Erythroblast (primary cell): ENCODE results near the gene BSN.

Experiments used
- DNase-seq, 2 experiments: peaks; one replicate each; lab custom pipeline; 2025; lab: John Stamatoyannopoulos, UW
- GATA1 ChIP-seq: IDR thresholded peaks from 2 replicates; pipeline ENCODE4 v1.6.1; 2011; ENCODE audit warnings: low read depth, mild to moderate bottlenecking, control low read depth, low read length, moderate library complexity
- POLR2A ChIP-seq: IDR thresholded peaks from 2 replicates; pipeline ENCODE4 v1.6.1; 2011; ENCODE audit warnings: mild to moderate bottlenecking, low read length

Gene BSN

GRCh38 chr3:49653621-49654020 is 99.3 kb downstream of the BSN start:
- DNase-seq = no peak
- no peak for TF ChIP-seq POLR2A
- TF ChIP-seq GATA1 = no peak

- no peak for TF ChIP-seq GATA1
- no peak for TF ChIP-seq POLR2A
- DNase-seq = no peak
Measured at GRCh38 chr3:49654176-49654825, 100.0 kb downstream of the BSN start.

- no peak for DNase-seq
- no peak for TF ChIP-seq POLR2A
Measured at GRCh38 chr3:49654955-49655556, 100.8 kb downstream of the BSN start.

- TF ChIP-seq POLR2A (no peak), GATA1 (no peak)
- no peak for DNase-seq
Measured at GRCh38 chr3:49655731-49656285, 101.5 kb downstream of the BSN start.

GRCh38 chr3:49656541-49657112 is 102.3 kb downstream of the BSN start:
- DNase-seq = no peak
- TF ChIP-seq GATA1 (no peak), POLR2A (no peak)

- no peak for TF ChIP-seq POLR2A
- TF ChIP-seq GATA1 = no peak
- DNase-seq = no peak
Measured at GRCh38 chr3:49657208-49657915, 103.1 kb downstream of the BSN start.

- TF ChIP-seq GATA1 = no peak
- TF ChIP-seq POLR2A = no peak
- DNase-seq = no peak
Measured at GRCh38 chr3:49658711-49659110, 104.4 kb downstream of the BSN start.

- DNase-seq = no peak
- TF ChIP-seq GATA1 (no peak), POLR2A (no peak)
Measured at GRCh38 chr3:49659756-49660155, 105.5 kb downstream of the BSN start.

- no peak for DNase-seq
- no peak for TF ChIP-seq GATA1
- TF ChIP-seq POLR2A = no peak
Measured at GRCh38 chr3:49661281-49661680, 107.0 kb downstream of the BSN start.

- TF ChIP-seq GATA1 (no peak), POLR2A (no peak)
- no peak for DNase-seq
Measured at GRCh38 chr3:49662021-49662420, 107.7 kb downstream of the BSN start.

- TF ChIP-seq GATA1 = no peak
- TF ChIP-seq POLR2A = no peak
- no peak for DNase-seq
Measured at GRCh38 chr3:49662720-49663413, 108.6 kb downstream of the BSN start.

- no peak for DNase-seq
- TF ChIP-seq GATA1 = no peak
- TF ChIP-seq POLR2A = peak; percentile 25
Measured at GRCh38 chr3:49663831-49664230, 109.6 kb downstream of the BSN start.

GRCh38 chr3:49664300-49664699 is 110.0 kb downstream of the BSN start:
- TF ChIP-seq GATA1 (no peak), POLR2A (peak; percentile 4)
- DNase-seq = no peak
